HG02981 (cell line): ENCODE results near the gene GNAI2.
"Not testable (repeated sequence)": the region's sequence is repeated elsewhere in the genome, so short reads cannot be mapped to it uniquely, and the experiment has no call there.

Experiments used
- ATAC-seq: cut with Tn5 transposase; IDR thresholded peaks from one replicate; pipeline ENCODE4 v1.9.1; 2021; ENCODE audit warnings: mild to moderate bottlenecking, moderate library complexity; ENCODE audit not compliant: unreplicated experiment

GNAI2 gene

GRCh38 chr3:50243543-50243895 is 7.5 kb downstream of the GNAI2 start:
- ATAC-seq = no peak

GRCh38 chr3:50244813-50245212 is 8.8 kb downstream of the GNAI2 start:
- not testable (repeated sequence) for ATAC-seq

GRCh38 chr3:50245251-50245745 is 9.3 kb downstream of the GNAI2 start:
- ATAC-seq = no peak

- peak; percentile 60 for ATAC-seq
These were observed 10.0 kb downstream of the GNAI2 start for GRCh38 chr3:50245831-50246516.

GRCh38 chr3:50246517-50246954 is 10.5 kb downstream of the GNAI2 start:
- ATAC-seq = peak; percentile 59

GRCh38 chr3:50248387-50248786 is 12.4 kb downstream of the GNAI2 start:
- no peak for ATAC-seq

DNA sequence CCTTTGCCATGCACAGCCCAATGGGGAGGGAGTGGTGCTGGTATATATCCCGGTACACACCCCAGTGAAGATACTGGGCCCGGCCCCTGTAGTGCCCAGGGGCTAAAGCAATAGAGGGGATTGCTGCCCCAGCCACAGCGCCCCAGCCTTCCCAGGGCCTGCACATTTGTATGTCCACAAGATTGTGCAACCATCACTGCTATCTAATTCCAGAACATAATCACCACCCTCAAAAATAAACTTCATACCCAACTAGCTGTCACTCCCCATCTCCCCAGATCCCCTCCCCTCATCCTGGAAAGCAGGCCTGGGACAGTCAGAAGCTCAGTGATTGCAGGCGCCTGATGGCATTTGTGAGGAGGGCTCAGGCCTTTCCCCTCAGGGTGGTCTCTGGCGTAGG is 13.5 kb downstream of the GNAI2 start:
- ATAC-seq = no peak

- no peak for ATAC-seq
These were observed 14.5 kb downstream of the GNAI2 start for GRCh38 chr3:50250514-50250913.

DNA sequence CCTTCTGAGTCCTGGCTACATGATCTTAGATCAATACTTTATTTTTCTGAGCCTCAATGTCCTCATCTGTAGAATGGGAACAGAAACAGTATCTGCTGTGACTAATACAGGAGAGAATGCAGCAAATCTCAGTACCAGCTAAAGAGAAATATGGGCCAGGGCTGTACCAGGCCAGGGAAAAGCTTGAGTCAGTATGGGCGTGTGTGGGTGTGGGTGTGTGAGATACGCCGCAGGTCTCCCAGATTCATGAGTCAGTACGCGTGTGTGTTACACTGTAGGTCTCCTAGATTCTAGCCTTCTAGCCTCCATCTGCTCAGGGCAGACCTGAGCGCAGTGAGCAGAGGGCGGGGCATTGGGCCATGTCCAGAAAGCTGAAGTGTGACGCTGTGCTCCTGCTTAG is 15.2 kb downstream of the GNAI2 start:
- no peak for ATAC-seq

DNA sequence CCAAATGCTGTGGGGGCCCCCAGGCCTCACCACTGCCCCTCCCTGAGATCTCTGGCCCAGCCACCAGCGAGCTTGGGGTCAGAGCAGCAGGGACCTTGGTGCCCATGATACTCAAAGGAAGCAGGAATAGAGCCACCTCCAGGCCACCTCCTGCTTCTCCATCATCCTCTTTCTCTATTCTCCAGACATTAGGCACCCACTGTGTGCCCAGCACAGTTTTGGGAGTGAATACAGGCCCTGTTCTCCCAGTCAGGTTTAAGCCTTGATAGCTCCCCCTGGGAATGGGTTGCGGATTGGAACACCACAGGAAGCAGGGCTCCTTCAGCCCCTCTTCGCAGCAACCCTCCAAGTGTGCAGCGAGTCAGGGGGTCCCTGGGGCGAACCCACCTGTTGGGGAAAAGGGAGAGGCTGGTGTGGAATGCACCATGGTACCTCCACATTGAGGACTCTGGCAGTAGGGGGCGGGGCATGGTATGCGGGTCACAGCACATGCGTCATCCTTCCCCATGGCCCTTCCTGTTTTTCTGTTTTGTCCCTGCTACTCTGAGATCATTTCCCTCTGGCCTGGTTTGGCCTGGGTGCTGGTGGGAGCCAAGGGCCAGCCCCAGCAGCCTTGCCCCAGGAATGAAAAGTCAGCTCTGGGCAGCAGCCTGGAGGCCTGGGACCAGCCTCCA is 18.7 kb downstream of the GNAI2 start:
- ATAC-seq = no peak

GRCh38 chr3:50255251-50255615 is 19.2 kb downstream of the GNAI2 start:
- no peak for ATAC-seq

- no peak for ATAC-seq
These were observed 21.2 kb downstream of the GNAI2 start for GRCh38 chr3:50256978-50257890.

DNA sequence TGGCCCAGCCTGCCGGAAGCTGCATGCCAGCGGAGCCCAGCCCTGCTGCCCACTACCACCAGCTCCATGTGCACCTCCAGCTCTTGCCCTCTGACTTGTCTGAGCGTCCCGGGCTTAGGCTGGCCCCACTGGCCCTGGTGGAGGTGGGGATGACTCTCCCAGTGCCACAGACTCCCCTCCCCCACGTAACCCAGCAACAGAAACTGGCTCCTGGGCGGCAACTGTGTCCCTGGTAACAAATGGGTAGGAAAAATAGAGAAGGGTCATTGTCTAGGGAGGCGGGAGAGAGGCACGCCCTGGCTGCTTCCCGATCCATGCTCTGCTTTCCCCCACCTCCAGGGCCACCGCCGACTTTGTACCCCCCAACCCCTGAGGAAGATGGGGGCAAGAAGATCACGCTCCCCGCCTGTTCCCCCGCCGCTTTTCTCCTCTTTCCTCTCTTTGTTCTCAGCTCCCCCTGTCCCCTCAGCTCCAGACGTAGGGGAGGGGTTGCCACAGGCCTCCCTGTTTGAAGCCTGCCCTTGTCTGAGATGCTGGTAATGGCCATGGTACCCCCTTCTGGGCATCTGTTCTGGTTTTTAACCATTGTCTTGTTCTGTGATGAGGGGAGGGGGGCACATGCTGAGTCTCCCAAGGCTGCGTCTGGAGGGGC is 22.2 kb downstream of the GNAI2 start:
- ATAC-seq = no peak

DNA sequence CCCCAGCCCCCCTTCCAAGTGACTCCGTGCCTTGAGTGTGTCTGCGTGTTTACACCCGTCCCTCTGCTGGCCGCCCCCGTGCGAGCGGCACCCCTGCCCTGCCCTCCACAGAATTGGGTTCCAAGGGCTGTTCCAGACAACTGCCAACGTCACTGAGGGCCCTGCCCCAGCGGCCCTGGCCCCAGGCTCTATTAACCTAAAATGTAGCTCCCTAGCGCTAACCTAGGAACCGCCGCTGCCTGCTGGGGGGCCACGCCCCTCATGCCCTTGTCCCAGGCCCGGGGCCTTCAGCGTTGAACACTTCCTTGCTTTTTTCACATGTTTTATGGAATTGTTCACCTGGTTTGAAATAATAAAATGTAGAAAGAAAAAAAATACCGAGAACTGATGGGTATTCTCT is 23.0 kb downstream of the GNAI2 start:
- no peak for ATAC-seq

GRCh38 chr3:50259432-50260026 is 23.5 kb downstream of the GNAI2 start:
- ATAC-seq = peak; percentile 10

DNA sequence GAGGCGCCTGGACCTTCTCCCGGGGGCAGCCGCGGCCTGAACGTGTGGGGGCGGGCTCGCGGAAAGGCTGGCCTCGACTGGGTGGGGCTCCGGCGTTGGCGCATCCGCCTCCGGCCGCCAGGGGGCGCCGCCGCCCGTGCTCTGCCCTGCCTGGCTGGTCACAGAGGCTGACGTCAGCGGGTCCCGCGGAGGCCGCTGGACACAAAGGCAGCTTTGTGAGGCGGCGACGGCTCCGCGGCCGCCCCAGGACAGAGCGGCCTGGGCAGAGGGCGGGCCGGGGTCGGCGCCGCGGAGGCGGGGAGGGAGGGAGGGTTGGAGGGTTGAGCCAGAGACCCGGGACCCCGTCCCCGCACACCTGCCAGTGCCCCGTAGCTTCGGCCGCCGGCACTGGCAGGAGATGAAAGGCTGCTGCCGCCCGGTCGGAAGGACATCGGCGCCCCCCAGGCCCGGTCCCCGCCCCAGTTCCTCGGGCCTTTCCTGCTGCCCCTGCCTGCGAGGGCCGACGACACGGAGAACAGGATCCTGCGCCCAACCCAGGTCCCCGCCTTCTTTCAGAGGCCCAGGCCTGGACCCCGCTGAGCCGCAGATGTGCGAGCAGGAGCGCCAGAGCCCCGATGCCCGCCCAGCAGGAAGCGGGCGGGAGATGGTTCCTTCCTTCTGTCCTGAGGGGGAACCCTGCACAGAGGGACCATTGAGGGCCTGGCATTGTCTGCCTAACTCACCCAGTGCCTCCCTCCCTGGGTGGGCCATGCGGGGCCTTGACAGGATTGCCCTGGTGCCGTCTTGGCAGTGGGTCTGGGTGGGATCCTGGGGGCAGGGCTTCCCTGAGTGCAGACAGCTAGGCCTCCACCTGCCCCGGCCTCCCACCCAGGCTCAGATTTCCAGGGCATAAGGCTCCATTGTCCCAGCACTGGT is 24.3 kb downstream of the GNAI2 start:
- ATAC-seq = peak; percentile 88

DNA sequence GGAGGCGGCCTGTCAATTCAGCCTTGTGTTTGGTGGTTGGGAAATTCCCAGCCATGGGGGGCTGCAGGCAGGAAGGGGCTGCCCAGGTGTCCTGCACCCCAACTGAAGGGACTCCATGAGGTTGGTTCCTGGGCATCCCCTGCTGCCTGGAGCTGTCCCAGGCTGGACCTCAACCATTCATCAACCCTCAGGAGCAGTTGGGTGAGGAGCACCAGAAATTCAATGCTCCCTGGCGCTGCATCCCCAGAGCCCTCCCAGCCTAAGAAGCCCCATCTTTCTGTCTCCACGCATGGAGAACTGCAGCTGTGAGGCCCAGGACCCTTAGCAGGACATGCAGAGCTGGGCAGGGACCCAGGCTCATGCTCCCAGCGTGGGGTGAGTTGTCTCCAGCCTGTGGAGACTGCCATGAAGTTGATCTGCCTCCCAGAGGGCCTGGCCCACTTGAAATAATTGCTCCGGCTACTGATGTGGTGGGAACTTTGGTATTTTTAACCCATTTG is 25.0 kb downstream of the GNAI2 start:
- ATAC-seq = no peak

DNA sequence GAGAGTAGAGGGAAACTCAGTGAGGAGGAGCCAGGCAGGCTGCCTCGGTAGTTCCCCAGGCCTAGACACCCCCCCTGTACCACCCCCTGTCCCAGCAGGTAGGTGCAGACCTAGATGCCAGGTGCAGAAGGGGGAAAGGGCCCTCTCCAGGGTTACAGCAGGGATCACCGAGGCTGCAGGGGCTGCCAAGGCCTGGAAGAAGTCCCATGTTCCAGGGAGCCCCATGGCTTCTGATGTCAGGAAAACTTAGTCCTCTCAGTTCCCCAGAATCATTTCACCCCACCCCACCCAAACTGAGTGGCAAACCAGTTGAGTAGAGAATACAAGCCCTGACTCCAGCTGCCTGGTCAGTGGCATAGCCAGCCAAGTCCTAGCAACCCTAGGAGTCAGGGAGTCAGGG is 25.5 kb downstream of the GNAI2 start:
- ATAC-seq = no peak

- not testable (repeated sequence) for ATAC-seq
These were observed 26.2 kb downstream of the GNAI2 start for GRCh38 chr3:50262200-50262599.
